HEK293 (cell line): ENCODE measurements around the gene AHCY.

Experiments used
- ZNF140 ChIP-seq: fragments of 450-650 bp; formaldehyde crosslinking; IDR thresholded peaks from 2 replicates; pipeline ENCODE4 v1.5.1; 2016; ENCODE audit warnings: missing biosample characterization, missing genetic modification characterization
- ZNF155 ChIP-seq: fragments of 450-650 bp; formaldehyde crosslinking; IDR thresholded peaks from 2 replicates; pipeline ENCODE4 v1.5.1; 2016; ENCODE audit warnings: missing biosample characterization, missing genetic modification characterization
- ZNF274 ChIP-seq, 2 experiments: fragments of 200-500 bp in 1 of 2; fragments of 450-650 bp in 1 of 2; sonication (Bioruptor generic) in 1 of 2; formaldehyde crosslinking in 1 of 2; IDR thresholded peaks; 2 replicates each; pipeline versions ENCODE4 v1.5.1 to v1.6.1; 2014 to 2016; ENCODE audit warnings: borderline replicate concordance in 1 of 2, inconsistent platforms in 1 of 2, low read length in 1 of 2, missing biosample characterization in 1 of 2, missing genetic modification characterization in 1 of 2
- TF ChIP-seq, protein P1 (sequence below): fragments of 450-650 bp; formaldehyde crosslinking; IDR thresholded peaks from 2 replicates; pipeline ENCODE4 v1.5.1; 2016; ENCODE audit warnings: missing biosample characterization, missing genetic modification characterization, borderline replicate concordance
- TF ChIP-seq, protein P2 (sequence below): fragments of 450-650 bp; formaldehyde crosslinking; IDR thresholded peaks from 2 replicates; pipeline ENCODE4 v1.5.1; 2016; ENCODE audit warnings: missing biosample characterization, missing genetic modification characterization
- TF ChIP-seq, protein P3 (sequence below): fragments of 450-650 bp; formaldehyde crosslinking; IDR thresholded peaks from 2 replicates; pipeline ENCODE4 v1.5.1; 2016; ENCODE audit warnings: missing biosample characterization, missing genetic modification characterization

DNA sequence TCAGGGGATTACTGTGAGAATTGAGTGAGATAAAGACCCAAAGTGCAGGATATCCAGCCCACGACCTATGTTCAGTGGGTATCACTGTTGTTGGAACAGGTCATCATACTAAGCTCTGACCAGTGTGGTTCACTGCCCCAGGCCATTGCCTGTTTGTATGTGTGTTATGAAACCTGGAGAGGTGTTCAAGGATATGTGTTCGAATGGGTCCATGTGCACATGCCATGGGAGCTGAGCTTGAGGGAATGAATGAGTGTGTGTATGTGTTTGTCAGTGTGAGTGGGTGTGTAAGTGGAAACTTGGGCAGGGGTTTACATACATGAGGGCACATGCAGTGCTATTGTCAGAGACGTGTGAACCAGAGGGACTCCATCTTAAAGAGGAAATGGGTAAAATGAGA is 17.7 kb upstream of the AHCY start:
- TF ChIP-seq, protein P1, sequence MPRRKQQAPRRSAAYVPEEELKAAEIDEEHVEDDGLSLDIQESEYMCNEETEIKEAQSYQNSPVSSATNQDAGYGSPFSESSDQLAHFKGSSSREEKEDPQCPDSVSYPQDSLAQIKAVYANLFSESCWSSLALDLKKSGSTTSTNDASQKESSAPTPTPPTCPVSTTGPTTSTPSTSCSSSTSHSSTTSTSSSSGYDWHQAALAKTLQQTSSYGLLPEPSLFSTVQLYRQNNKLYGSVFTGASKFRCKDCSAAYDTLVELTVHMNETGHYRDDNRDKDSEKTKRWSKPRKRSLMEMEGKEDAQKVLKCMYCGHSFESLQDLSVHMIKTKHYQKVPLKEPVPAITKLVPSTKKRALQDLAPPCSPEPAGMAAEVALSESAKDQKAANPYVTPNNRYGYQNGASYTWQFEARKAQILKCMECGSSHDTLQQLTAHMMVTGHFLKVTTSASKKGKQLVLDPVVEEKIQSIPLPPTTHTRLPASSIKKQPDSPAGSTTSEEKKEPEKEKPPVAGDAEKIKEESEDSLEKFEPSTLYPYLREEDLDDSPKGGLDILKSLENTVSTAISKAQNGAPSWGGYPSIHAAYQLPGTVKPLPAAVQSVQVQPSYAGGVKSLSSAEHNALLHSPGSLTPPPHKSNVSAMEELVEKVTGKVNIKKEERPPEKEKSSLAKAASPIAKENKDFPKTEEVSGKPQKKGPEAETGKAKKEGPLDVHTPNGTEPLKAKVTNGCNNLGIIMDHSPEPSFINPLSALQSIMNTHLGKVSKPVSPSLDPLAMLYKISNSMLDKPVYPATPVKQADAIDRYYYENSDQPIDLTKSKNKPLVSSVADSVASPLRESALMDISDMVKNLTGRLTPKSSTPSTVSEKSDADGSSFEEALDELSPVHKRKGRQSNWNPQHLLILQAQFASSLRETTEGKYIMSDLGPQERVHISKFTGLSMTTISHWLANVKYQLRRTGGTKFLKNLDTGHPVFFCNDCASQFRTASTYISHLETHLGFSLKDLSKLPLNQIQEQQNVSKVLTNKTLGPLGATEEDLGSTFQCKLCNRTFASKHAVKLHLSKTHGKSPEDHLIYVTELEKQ (tag by site-specific recombination), result no peak
- TF ChIP-seq, protein P2, sequence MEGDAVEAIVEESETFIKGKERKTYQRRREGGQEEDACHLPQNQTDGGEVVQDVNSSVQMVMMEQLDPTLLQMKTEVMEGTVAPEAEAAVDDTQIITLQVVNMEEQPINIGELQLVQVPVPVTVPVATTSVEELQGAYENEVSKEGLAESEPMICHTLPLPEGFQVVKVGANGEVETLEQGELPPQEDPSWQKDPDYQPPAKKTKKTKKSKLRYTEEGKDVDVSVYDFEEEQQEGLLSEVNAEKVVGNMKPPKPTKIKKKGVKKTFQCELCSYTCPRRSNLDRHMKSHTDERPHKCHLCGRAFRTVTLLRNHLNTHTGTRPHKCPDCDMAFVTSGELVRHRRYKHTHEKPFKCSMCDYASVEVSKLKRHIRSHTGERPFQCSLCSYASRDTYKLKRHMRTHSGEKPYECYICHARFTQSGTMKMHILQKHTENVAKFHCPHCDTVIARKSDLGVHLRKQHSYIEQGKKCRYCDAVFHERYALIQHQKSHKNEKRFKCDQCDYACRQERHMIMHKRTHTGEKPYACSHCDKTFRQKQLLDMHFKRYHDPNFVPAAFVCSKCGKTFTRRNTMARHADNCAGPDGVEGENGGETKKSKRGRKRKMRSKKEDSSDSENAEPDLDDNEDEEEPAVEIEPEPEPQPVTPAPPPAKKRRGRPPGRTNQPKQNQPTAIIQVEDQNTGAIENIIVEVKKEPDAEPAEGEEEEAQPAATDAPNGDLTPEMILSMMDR (tag by site-specific recombination), result no peak
- TF ChIP-seq ZNF140 (tag by site-specific recombination), result no peak
- TF ChIP-seq ZNF274 (IDR thresholded peaks at IDR 0.05; ENCODE audit: low read length), result no peak
- TF ChIP-seq ZNF274 (tag by site-specific recombination; IDR thresholded peaks at IDR 0.05; ENCODE audit: borderline replicate concordance), result no peak
- TF ChIP-seq, protein P3, sequence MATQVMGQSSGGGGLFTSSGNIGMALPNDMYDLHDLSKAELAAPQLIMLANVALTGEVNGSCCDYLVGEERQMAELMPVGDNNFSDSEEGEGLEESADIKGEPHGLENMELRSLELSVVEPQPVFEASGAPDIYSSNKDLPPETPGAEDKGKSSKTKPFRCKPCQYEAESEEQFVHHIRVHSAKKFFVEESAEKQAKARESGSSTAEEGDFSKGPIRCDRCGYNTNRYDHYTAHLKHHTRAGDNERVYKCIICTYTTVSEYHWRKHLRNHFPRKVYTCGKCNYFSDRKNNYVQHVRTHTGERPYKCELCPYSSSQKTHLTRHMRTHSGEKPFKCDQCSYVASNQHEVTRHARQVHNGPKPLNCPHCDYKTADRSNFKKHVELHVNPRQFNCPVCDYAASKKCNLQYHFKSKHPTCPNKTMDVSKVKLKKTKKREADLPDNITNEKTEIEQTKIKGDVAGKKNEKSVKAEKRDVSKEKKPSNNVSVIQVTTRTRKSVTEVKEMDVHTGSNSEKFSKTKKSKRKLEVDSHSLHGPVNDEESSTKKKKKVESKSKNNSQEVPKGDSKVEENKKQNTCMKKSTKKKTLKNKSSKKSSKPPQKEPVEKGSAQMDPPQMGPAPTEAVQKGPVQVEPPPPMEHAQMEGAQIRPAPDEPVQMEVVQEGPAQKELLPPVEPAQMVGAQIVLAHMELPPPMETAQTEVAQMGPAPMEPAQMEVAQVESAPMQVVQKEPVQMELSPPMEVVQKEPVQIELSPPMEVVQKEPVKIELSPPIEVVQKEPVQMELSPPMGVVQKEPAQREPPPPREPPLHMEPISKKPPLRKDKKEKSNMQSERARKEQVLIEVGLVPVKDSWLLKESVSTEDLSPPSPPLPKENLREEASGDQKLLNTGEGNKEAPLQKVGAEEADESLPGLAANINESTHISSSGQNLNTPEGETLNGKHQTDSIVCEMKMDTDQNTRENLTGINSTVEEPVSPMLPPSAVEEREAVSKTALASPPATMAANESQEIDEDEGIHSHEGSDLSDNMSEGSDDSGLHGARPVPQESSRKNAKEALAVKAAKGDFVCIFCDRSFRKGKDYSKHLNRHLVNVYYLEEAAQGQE (tag by site-specific recombination), result no peak
- no peak for TF ChIP-seq ZNF155 (tag by site-specific recombination)
